ENCODE results near the gene FILIP1L.
"Not testable (repeated sequence)": the region's sequence is repeated elsewhere in the genome, so short reads cannot be mapped to it uniquely, and the experiment has no call there.

Gene FILIP1L

GRCh38 chr3:100099621-100100020 lies 14.7 kb downstream of the FILIP1L start:
- H3K4me3 ChIP-seq (ENCODE audit: low read depth, low read length): no peak overlapping the region

GRCh38 chr3:100098784-100099070 lies 15.6 kb downstream of the FILIP1L start:
- H3K4me3 ChIP-seq (ENCODE audit: low read depth, low read length): no peak overlapping the region

- no peak overlapping the region for H3K4me3 ChIP-seq (ENCODE audit: low read depth, low read length)
These were observed 16.1 kb downstream of the FILIP1L start for GRCh38 chr3:100097919-100098783.

- no peak overlapping the region for H3K4me3 ChIP-seq (ENCODE audit: low read depth, low read length)
These were observed 17.4 kb downstream of the FILIP1L start for GRCh38 chr3:100096866-100097265.

- not testable (repeated sequence) for H3K4me3 ChIP-seq (ENCODE audit: low read depth, low read length)
These were observed 18.0 kb downstream of the FILIP1L start for GRCh38 chr3:100096286-100096685.

GRCh38 chr3:100093831-100094230 lies 20.5 kb downstream of the FILIP1L start:
- no peak overlapping the region for H3K4me3 ChIP-seq (ENCODE audit: low read depth, low read length)

- no peak overlapping the region for H3K4me3 ChIP-seq (ENCODE audit: low read depth, low read length)
These were observed 23.7 kb downstream of the FILIP1L start for GRCh38 chr3:100090669-100091005.

GRCh38 chr3:100089812-100090668 lies 24.3 kb downstream of the FILIP1L start:
- no peak overlapping the region for H3K4me3 ChIP-seq (ENCODE audit: low read depth, low read length)

GRCh38 chr3:100088735-100089368 lies 25.4 kb downstream of the FILIP1L start:
- H3K4me3 ChIP-seq (ENCODE audit: low read depth, low read length): no peak overlapping the region

GRCh38 chr3:100087198-100087597 lies 27.1 kb downstream of the FILIP1L start:
- no peak overlapping the region for H3K4me3 ChIP-seq (ENCODE audit: low read depth, low read length)

GRCh38 chr3:100086401-100086800 lies 27.9 kb downstream of the FILIP1L start:
- no peak overlapping the region for H3K4me3 ChIP-seq (ENCODE audit: low read depth, low read length)

GRCh38 chr3:100084100-100084806 lies 30.0 kb downstream of the FILIP1L start:
- H3K4me3 ChIP-seq (ENCODE audit: low read depth, low read length): no peak overlapping the region

GRCh38 chr3:100083209-100083608 lies 31.1 kb downstream of the FILIP1L start:
- H3K4me3 ChIP-seq (ENCODE audit: low read depth, low read length): no peak overlapping the region

- no peak overlapping the region for H3K4me3 ChIP-seq (ENCODE audit: low read depth, low read length)
These were observed 31.6 kb downstream of the FILIP1L start for GRCh38 chr3:100082714-100083113.

GRCh38 chr3:100081986-100082692 lies 32.2 kb downstream of the FILIP1L start:
- H3K4me3 ChIP-seq (ENCODE audit: low read depth, low read length): no peak overlapping the region

GRCh38 chr3:100081311-100081710 lies 33.0 kb downstream of the FILIP1L start:
- H3K4me3 ChIP-seq (ENCODE audit: low read depth, low read length): no peak overlapping the region

- no peak overlapping the region for H3K4me3 ChIP-seq (ENCODE audit: low read depth, low read length)
These were observed 33.7 kb downstream of the FILIP1L start for GRCh38 chr3:100080573-100080972.

- H3K4me3 ChIP-seq (ENCODE audit: low read depth, low read length): no peak overlapping the region
These were observed 35.0 kb downstream of the FILIP1L start for GRCh38 chr3:100079328-100079727.

- H3K4me3 ChIP-seq (ENCODE audit: low read depth, low read length): no peak overlapping the region
These were observed 37.4 kb downstream of the FILIP1L start for GRCh38 chr3:100076731-100077529.

Data from iPS-11a (cell line).